SHP77 (cell line): ENCODE measurements around the gene ANGPTL7.
"Not testable (repeated sequence)": the region's sequence is repeated elsewhere in the genome, so short reads cannot be mapped to it uniquely, and the experiment has no call there.

Experiments used
- DNase-seq, 2 experiments: peaks; one replicate each; lab custom pipeline; 2025; lab: John Stamatoyannopoulos, UW

The ANGPTL7 gene

DNA sequence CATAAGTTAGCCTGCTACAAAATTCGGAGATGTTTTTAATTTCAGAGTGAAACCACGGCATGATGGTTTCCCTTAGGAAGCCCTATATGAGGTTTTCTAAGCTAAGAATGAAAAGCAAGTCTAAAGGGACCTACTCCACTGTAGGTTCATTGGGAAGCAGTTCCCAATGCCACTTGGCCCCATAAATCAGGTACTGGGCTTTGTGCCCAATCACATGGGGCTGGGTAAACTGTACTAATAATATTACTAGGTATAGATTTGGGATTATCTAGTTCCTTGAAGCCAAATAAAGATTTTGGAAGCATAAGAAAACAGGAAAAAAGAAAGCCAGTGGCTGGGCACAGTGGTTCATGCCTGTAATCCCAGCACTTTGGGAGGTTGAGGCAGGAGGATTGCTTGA, 19.1 kb upstream of the ANGPTL7 start:
- DNase-seq, result no peak

DNA sequence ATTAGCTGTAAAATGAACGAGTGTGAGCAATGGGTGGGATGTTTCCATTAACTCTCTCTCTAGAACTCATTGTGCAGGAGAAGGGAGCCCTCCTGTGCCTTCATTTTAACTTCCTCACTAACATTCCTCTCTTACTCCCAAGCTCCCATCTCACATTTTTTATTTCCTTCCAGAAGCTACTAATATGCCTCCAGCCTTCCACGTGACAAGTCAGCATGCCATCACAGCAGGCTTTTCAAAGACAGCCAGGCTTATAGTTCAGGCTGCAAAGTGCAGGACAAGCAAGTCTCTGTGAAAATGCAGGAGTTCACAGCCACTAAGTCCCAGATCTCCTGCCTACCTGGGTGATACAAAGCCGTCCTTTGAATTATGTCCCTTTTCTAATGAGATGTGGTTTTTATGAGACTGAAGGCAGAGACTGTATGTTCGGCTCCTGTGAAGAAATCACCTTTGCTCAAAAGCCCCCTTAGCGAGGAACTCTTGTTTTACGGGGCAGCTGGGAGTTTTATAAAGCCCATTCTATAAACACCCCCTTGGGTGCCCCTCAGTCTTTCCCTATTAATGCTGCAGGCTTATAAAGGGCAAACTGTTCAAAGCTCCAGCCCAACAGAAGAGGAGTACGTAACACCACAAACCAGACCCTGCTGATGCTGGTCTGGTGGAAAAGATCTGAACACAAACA, 14.8 kb upstream of the ANGPTL7 start:
- DNase-seq, result no peak

DNA sequence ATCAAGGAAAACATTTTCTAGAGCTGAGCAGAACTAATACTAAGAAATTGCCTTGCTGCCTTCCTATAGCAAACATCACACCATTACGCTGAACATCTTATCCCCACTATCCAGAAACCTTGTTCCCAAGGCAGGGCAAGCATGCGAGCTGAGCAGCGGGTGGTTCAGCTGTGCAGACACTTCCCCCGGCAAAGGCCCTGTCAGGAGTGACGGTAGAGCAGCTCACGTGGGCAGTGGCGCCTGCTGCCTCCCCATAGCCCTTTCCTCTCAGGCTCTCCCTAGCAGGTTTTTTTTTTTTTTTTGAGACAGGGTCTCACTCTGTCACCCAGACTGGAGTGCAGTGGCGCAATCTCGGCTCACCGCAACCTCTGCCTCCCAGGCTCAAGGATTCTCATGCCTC, 13.7 kb upstream of the ANGPTL7 start:
- no peak for DNase-seq

DNA sequence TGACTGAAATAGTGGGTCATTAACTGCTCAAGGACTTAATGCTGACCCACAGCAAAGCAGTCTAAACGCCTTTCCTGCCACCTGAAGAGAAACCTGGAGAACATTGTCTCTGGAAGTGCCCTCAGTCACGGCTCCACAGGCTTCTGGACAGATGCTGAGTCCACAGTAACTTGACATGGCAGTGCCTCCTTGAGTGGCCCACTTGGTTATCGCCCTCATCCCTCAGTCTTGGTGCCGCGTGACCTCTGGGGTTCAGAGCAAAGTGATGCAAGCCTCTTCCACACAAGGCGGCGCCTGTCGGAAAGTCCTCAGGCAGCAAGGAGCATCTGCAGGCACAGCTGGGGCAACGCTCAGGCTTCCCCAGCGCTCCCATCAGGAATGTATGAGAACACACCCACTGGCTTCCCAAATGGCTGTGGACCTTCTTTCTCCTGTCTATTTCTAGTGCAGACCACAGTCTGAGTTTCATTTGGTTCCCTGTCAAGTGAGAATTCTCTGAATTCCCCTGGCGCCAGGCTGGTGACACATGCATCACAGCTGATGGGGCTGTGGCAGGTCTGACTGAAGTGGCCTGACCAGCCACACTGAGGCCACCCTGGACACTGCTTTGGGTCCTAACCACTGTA, 13.0 kb upstream of the ANGPTL7 start:
- DNase-seq, result no peak

DNA sequence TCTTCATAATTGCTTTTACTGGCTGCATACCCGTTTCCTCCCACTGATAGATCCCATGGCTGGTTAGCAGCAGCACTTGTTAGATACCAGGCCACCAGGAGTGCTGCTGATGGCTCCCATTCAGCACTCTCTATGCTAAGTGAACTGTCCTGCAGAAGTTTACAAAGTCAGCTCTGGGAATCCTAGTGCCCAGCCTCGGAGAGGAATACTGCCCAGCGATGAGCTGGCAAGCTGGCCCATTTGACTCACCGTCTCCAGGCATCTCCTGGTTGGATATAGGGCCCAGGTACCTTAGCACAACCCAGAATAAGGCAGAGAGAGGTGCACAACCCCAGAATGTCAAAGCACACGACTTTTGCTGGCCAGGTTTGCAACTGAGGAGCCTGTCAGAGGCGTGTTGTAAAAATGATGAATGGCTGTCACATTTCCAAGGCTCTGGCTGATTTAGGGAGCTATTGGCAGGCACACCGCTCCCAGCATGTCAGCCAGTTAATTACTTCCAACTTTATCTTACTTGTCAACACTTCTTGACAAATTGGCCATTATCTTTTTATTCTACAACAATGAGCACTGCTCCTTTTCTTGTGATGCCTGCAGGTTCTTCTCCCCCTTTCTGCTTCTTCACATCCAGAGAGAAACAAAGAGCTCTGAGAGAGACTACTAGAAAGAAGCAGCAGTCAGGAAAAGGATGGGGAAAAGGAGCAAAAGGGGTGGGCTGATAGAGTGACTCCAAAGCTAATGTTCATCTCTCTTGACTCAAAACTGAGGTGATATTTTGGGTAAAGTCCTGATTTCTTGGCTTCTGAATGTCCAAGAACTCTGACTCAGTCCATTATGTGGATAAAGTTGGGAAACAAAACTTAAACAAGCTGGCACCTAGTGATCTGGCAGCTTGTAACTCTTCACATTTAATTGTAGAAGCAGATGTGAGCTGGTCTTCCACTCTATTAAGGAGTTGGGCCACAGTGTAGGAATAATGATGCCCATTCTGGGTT, 10.8 kb upstream of the ANGPTL7 start:
- no peak for DNase-seq

DNA sequence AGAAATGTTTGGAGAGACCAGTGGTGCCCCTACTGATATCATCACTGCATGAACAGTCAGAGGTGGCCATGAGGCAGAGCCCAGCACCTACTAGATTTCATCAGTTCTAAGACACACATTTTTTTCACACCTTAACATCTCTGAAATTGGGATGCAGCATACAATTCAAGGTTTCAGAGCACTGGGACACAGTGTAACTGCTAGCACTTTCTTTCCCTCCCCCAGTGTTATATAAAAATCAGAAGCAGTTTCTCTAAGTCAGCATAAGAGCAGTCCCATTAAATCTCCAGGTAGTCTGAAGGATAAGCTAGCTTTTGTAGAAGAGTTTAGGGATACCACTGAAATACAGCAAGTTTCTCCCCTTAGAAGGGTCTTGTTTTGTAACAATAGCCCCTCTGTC, 10.0 kb upstream of the ANGPTL7 start:
- no peak for DNase-seq

DNA sequence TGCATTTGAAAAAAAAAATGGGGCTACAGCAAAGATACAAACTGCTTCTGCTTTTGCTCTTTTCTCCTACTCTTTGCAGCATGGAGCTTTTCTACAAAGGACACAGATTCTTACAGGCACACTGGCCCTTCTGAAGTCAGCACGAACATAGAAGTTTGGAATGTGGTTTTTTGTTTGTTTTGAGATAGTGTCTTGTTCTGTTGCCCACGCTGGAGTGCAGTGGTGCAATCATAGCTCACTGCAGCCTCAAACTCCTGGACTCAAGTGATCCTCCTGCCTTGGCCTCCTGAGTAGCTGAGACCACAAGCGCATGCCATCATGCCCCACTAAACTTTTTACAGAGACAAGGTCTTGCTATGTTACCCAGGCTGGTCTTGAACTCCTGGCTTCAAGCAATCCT, 9.4 kb upstream of the ANGPTL7 start:
- DNase-seq, result not testable (repeated sequence)

DNA sequence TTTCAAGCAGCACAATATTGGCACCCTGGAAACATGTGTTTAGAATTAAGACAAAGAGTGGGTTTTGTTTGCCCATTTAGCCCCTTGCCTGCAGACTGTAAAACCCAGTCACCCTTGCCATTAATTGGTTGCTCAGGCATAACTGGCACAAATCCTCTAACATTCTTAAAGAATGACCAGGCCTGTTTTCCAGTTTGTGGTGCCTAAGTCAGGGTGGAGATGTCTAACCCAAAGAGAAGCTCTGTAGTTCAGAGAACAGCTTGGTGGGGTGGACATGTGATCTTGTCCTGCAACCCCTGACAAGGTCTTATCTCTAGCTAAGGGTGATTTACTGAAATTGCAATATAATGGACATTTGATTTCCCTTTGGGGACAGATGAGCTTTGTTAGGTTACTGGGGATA, 8.8 kb upstream of the ANGPTL7 start:
- DNase-seq, result no peak

DNA sequence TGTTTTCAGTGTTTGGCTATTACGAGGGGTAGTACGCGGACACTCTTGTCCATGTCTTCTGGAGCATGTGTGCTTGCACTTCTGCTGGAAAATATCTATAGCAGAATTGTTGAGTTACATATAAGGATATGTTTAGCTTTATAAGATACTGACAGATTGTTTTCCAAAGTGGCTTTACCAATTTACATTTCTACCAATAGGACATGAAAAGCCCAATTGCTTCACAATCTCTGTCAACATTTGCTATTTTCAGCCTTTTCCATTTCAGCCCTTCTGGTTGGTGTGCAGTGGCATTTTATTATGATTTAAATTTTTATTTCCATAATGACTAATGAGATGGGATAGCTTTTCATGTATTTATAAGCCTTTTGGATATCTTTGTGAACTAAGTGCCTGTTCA, 6.3 kb upstream of the ANGPTL7 start:
- DNase-seq, result no peak

DNA sequence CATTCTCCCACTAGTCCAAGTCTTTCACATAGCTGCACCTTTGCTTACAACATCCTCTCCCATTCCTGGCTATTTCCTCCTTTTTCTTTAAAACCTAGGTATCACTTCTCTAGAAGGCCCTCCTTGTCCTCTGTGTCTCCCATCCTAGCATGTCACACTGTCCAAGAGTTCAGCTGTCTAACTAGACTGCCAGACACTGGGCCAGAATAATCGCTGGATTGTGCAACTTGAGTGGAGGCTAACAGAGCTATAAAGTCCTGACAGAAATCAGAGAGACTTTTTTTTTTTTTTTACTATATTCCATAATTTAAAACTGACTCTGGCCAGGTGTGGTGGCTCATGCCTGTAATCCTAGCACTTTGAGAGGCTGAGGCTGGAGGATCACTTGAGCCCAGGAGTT, 4.2 kb upstream of the ANGPTL7 start:
- no peak for DNase-seq

DNA sequence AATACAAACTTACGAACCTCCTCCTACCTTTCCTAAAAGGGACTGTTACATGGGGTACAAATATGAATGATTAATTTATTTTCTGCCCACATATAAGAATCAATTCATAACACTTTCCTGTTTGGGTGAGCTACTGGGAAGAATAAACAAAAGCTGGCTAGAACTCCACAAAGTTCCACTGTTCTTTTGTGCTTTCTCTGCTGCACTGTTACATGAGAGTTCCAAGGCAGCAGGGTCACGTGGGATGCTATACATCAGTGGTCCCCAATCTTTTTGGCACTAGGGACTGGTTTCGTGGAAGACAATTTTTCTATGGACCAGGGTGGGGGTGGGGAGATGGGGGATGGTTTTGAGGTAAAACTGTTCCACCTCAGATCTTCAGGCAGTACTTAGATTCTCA, 2.2 kb upstream of the ANGPTL7 start:
- DNase-seq, result no peak

DNA sequence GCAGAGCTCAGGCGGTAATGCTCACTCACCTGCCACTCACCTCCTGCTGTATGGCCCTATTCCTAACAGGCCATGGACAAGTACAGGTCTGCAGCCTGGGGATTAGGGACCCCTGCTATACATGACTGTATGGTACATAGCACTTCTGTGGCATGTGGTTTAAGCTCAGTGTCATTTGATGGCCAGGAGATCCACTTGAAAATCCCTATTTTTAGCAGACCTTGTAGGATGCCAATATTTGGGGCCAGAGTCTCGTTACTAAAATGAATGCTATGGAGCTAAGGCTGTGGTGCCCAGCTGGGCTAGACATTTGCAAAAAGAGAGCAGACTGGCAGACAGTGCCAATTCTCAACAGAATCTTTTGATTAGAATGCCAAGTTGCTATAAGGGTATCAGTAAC, 1.7 kb upstream of the ANGPTL7 start:
- no peak for DNase-seq

DNA sequence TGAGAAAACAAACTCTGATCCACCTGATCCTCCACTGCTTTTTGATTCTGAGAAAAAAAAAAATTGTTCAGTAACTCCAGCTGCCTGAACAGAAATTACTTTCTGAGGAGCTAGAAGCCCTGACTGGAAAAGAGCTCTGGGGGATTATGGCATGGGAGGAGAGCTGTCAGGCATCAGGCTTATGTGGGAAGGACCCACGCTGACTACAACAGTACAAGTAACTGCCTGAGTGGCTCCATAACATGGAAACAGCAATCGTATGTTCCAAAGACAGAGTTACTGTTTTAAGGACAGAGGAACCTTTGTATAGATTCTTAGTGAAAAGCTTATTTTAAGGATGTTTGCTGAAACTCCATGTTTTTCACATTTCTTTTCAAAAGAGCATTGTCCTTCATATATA, 1.2 kb upstream of the ANGPTL7 start:
- DNase-seq, result no peak

DNA sequence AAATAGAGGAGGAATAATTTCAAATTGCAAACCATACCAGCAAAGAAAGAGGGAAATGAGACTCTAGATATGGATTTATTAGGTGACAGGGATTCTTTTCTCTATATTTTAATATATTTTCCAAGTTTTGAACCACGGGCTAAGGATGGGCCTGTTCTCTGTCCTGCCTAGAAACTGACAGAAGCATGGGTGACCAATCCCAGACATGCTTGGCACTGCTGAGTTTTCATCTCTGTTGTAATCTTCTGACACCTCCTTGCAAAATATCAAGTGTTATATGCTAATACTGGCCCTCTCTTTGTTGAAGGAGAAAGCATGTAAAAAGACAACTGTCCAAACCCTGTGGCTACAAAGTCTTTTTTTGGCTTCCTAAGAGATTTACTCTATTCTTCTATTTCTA, 774 bp upstream of the ANGPTL7 start:
- no peak for DNase-seq

DNA sequence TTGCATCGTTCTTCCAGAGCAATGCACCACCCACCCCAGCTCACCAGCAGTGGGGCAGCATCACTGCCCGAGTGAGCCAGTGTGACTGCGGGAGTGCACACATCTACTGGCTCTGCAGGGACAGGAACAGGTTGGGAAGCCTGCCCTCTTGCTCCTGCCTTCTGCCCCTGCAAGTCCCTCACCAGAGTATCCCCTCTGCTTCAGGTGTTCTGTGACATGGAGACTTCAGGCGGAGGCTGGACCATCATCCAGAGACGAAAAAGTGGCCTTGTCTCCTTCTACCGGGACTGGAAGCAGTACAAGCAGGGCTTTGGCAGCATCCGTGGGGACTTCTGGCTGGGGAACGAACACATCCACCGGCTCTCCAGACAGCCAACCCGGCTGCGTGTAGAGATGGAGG, 4.2 kb downstream of the ANGPTL7 start:
- no peak for DNase-seq

DNA sequence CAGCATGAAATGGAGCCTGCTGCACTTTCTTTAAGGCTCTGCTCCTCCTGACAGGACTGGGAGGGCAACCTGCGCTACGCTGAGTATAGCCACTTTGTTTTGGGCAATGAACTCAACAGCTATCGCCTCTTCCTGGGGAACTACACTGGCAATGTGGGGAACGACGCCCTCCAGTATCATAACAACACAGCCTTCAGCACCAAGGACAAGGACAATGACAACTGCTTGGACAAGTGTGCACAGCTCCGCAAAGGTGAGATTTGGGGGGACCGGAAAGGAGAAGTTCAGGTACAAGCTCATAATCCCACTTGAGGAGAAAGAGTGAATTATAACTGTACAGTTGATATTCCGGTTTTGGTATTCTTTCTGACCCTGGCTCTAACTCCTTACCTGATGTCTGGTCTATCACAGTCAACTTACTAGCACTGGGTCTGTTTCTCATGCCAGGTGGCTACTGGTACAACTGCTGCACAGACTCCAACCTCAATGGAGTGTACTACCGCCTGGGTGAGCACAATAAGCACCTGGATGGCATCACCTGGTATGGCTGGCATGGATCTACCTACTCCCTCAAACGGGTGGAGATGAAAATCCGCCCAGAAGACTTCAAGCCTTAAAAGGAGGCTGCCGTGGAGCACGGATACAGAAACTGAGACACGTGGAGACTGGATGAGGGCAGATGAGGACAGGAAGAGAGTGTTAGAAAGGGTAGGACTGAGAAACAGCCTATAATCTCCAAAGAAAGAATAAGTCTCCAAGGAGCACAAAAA, 5.4 kb downstream of the ANGPTL7 start:
- no peak for DNase-seq

DNA sequence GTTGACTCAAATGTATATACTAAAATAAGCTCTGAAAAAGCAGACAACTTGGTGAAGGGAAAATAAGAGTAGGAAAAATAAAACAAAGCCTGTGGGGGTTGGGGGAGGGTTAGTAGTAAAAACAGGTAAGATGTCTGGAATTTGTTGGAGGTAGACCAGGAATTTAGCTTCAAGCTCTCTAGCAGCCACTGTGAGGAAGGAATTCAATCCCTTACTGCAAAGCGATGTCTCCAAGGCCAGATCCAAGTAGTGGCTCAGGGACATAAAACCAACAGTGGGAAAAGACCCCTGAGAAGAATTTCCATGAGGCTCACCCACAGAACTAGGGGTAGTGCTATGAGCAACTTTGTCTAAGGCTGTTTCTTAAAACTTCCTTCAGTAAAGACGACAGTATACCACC, 7.8 kb downstream of the ANGPTL7 start:
- no peak for DNase-seq

DNA sequence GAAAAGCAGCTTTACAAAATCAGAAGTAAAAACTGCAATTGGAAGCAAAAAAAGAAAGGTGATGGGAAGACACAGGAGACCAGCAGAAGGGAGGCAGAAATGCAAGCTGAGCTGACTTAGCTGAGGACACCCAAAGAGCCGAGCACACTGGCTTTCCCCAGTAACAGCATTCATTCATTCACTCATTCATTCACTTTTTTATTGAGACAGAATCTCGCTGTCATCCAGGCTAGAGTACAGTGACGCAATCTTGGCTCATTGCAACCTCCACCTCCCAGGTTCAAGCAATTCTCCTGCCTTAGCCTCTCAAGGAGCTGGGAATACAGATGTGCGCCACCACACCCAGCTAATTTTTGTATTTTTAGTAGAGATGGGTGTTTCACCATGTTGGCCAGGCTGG, 8.2 kb downstream of the ANGPTL7 start:
- no peak for DNase-seq

DNA sequence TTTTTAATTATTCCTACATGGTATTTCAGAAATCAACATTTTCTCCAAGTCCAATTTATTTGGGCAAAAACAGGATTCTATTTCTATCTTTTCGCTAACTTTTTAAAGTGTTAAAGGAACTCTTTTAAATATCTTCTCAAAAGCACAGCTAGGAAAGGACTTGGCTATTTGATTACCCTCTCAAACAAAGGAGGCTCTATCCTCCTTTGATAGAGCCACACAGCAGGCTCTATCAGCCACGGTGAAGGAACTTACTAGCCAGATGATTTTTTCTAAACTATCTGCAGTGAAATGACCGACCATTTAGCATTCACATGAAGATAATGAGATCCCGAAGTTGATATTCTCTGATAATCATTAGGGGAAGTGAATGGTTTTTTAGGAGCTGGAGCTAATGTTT, 9.1 kb downstream of the ANGPTL7 start:
- DNase-seq, result no peak

DNA sequence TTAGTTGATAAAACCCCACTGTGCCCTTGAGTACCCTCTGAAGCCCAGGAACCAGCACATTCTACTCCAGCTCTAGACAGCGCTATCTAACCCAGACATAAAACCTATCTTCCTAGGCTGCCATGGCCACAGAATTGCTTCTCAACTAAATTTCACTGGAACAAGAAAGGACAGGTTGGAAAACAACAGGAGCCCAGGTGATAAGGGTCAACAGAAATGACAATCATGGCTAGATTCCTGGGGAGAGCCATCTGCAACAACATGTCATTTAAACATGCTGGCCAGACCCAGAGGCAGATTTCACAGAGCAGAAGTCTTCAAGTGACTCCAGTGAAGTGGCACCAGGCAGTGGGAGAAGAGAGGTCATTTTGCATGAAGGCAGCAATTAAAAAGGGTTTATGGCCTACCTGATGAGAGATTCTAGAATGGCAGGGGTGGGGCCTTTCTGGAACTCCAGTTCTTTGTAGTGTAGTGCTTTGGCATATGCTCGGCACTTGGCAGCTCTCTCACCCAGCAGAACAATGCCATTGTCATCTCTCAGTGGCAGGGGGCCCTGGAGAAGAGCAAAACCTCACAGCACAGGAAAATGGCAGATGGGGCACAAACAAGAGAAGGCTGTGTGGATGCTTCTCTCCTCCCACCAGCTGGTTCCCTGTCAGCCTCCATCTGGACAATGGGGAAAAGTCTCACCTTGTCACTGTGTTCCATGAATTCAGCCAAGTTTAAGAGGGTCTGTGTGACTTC, 9.9 kb downstream of the ANGPTL7 start:
- no peak for DNase-seq

DNA sequence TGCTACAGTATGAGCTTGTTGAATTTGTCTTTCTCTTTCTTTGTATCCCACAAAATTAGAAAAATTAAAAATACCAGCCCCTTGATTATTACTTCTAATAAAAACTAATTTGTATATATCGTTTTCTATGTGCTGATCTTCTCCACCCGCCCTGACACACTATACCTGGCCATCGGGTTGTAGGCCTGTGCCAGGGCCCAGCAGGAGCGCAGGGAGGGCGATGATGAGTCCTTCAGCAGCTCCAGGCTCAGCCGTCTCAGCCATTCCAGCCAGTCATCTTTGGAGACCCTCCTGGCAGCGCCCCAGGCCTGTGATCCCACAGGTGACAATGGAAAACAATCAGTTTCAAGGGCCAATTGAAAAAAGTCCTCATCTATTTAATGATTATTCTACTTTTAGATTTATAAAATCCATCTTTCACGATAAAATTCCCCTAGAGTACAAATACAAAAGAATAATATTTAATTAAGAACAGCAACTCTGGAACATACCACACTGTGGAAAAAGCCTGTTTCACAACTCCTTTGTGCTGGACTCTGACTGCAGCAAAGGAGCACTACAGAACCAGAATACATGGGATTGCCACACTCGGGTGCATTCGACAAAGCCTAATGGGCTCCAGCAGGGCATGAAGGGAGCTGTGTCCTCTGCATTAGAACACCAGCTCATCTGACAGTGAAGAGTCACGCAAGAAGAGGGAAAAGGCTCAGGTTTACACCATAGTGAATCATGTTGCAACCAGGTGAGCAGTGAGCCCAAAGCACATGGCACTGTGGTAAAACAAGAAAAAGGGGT, 15.4 kb downstream of the ANGPTL7 start:
- no peak for DNase-seq
